ENCODE measurements around the gene MYMK. TPM values are rescaled to one million over a fixed set of nuclear protein-coding genes. Genes with fewer than 3 reads are reported as not detected.
A peak's percentile ranks its signal among the peaks of the same experiment; 100 is the strongest.

MYMK gene
- total RNA-seq, 2 experiments from 2014 or later = not detected

DNA sequence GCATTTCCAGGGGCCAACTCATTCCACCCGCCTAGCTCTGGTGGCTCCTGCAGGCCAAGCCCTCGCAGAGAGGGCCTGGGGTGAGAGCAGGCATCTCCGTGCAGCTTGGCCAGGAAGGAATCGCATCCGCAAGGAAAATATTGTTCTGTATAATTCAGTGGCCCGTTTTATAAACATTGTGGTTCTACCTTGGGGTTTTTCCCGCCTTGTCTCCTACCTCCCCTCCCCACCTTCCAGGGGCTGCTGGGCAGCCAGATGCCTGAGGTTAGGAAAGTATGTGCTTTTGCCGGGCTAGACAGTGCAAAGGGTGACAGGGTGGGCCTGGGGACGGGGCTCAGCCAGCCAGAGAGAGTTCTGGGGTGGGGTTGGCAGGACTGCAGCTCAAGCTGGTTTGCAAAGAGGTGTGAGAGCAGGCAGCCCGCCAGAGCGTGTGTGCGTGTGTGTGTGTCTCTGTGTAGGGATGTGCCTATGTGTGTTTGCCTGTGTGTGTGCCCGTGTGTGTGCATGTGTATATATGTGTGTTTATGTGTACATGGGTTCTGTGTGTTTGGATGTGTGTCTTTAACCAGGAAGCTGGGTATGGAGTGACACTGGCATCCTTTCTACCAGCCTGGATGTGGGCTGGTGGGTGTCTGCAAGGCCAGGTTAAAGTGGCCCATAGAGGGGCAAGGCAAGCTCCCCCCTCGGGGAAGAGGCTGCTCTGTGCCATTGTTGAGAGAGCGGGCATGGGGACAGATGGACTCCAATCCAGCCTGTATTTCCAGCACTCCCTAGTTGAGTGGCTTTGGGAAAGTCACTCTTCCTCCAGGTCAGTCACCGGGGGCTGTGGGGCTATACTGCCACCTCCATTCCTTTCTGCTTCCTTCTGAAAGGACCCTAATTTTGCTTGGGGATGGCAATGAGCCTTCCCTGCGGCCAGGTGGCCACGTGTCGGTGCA, 35.2 kb downstream of the MYMK start:
- POLR2A ChIA-PET = no interaction called here
- intact Hi-C loops (cut with micrococcal nuclease) = loop anchor here (5.0 to 10.0 kb wide), 3 partner anchors 82 to 305 kb away; partner anchors contain the start of genes STKLD1 and SURF4

DNA sequence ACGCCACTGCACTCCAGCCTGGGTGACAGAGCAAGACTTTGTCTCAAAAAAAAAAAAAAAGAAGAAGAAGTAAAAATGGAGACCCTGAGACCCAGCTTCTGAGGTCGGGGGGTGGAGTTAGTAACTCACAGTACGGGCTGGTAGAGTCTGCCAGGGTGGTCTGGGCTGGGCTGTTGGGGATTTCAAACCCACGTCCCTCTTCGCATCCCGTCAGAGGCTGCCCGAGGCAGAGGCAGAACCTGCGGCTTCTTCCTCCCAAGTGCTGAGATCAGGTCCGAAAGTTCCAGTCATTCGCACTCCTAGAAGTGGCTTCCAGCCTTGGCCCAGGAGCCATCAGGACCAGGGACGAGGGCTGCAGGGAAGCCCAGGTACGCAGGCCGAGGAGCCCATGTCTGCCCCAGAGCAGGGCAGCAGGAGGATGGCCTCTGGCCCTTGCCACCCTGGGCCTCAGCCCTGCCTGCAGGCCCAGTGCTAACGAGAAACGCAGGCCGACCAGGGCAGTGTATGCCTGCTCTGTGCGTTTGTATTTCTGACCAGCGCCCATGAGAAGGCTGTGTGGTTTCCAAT, 36.0 kb downstream of the MYMK start:
- ChIA-PET CTCF (interaction anchor here (0.8 kb wide), 1 partner anchor 302 kb away, joined by 3 read pairs; no protein-coding TSS in a partner anchor), POLR2A (interaction anchor here (0.6 kb wide), 1 partner anchor 28 kb away, joined by 3 read pairs; no protein-coding TSS in a partner anchor)
- Mint-ChIP-seq H3K27ac (no peak overlapping the region), H3K4me3 (no peak overlapping the region), H3K27me3 (no peaks in the 10 kb centered on the region), H3K4me1 (ENCODE audit: low read depth) (peaks cover 5% of the 10 kb centered on the region), H3K9me3 (no peaks in the 10 kb centered on the region), H3K36me3 (ENCODE audit: low read depth) (no peaks in the 10 kb centered on the region)
- ATAC-seq = no peak
- DNase-seq = no peak
- TF ChIP-seq, protein P1, sequence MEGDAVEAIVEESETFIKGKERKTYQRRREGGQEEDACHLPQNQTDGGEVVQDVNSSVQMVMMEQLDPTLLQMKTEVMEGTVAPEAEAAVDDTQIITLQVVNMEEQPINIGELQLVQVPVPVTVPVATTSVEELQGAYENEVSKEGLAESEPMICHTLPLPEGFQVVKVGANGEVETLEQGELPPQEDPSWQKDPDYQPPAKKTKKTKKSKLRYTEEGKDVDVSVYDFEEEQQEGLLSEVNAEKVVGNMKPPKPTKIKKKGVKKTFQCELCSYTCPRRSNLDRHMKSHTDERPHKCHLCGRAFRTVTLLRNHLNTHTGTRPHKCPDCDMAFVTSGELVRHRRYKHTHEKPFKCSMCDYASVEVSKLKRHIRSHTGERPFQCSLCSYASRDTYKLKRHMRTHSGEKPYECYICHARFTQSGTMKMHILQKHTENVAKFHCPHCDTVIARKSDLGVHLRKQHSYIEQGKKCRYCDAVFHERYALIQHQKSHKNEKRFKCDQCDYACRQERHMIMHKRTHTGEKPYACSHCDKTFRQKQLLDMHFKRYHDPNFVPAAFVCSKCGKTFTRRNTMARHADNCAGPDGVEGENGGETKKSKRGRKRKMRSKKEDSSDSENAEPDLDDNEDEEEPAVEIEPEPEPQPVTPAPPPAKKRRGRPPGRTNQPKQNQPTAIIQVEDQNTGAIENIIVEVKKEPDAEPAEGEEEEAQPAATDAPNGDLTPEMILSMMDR (IDR thresholded peaks at IDR 0.05) = no peak
- intact Hi-C loops (cut with micrococcal nuclease) = loop anchor here (5.0 to 10.0 kb wide), 3 partner anchors 81 to 304 kb away; partner anchors contain the start of genes STKLD1 and SURF4

More for the DNA sequence above, 35.2 kb downstream of the MYMK start:
- Mint-ChIP-seq H3K9me3 (no peaks in the 10 kb centered on the region), H3K4me3 (no peak overlapping the region), H3K27ac (no peak overlapping the region), H3K27me3 (no peaks in the 10 kb centered on the region), H3K4me1 (ENCODE audit: low read depth) (peaks cover 5% of the 10 kb centered on the region), H3K36me3 (ENCODE audit: low read depth) (no peaks in the 10 kb centered on the region)
- CTCF ChIA-PET = interaction anchor here (0.8 kb wide), 1 partner anchor 303 kb away, joined by 3 read pairs; no protein-coding TSS in a partner anchor
- TF ChIP-seq, protein P1 (IDR thresholded peaks at IDR 0.05) = no peak
- DNase-seq (no peak), ATAC-seq (no peak)

GRCh38 chr9:133487331-133487725, 37.4 kb downstream of the MYMK start:
- ChIA-PET POLR2A (no interaction called here), CTCF (interaction anchor here (0.8 to 3.7 kb wide), 12 partner anchors 8 to 475 kb away, joined by 3 to 21 read pairs (median 4); partner anchors contain the start of gene STKLD1)

DNA sequence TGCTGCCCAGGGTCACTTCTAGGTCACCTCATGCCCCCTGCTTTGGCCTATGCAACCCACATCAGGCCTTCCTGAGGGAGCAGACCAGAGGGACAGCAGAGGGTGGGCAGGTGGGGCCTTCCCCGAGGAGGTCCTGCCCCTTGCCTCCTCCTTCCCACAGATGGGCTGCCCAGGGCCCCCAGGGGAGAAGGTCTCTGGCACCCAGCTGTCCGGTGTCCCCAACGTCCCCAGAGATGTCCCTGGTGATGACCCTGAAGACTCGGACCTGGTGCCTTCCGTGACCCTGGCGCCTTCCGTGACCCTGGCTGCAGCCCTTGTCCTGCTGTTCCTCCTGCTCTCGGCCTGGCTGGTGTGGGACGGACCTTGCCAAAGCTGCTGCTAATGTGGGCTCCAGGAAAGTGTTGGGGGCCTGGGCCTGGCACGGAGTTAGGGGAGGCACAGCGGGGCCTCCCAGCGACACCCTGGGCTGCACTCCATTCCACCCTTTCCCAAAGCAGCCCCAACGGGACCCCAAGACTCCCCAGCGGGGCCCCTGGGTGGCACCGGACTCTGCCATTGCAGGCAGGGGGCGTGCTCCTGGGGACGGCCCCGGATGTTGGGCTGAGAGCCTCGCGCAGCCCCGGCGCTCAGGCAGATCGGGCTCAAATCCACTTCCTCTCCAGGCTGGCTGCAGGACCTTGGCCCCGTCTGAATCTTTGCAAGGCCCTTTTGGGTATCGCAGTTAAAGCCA, 39.1 kb downstream of the MYMK start:
- ChIA-PET POLR2A (no interaction called here), CTCF (interaction anchor here (0.9 to 3.7 kb wide), 13 partner anchors 11 to 464 kb away, joined by 3 to 21 read pairs (median 4); no protein-coding TSS in a partner anchor)
- Mint-ChIP-seq H3K27ac (peak overlapping the region; percentile 55), H3K9me3 (no peaks in the 10 kb centered on the region), H3K36me3 (ENCODE audit: low read depth) (no peaks in the 10 kb centered on the region), H3K4me3 (peak overlapping the region; percentile 39), H3K27me3 (no peaks in the 10 kb centered on the region), H3K4me1 (ENCODE audit: low read depth) (peaks cover 5% of the 10 kb centered on the region)
- ATAC-seq = peak; percentile 77
- peak; percentile 55 for DNase-seq
- TF ChIP-seq, protein P1 (IDR thresholded peaks at IDR 0.05) = no peak
- intact Hi-C loops (cut with micrococcal nuclease) = loop anchor here (5.0 to 10.0 kb wide), 3 partner anchors 78 to 301 kb away; partner anchors contain the start of genes STKLD1 and SURF4

More at GRCh38 chr9:133487331-133487725, 37.4 kb downstream of the MYMK start:
- Mint-ChIP-seq H3K27ac (no peak overlapping the region), H3K4me1 (ENCODE audit: low read depth) (peaks cover 5% of the 10 kb centered on the region), H3K9me3 (no peaks in the 10 kb centered on the region), H3K27me3 (no peaks in the 10 kb centered on the region), H3K4me3 (no peak overlapping the region), H3K36me3 (ENCODE audit: low read depth) (no peaks in the 10 kb centered on the region)
- ATAC-seq (no peak), DNase-seq (no peak)
- intact Hi-C loops (cut with micrococcal nuclease) = loop anchor here (5.0 to 10.0 kb wide), 3 partner anchors 80 to 303 kb away; partner anchors contain the start of genes STKLD1 and SURF4
- TF ChIP-seq, protein P1 (IDR thresholded peaks at IDR 0.05) = no peak
